ENCODE results near the gene MAP1B.
"Not testable (repeated sequence)": the region's sequence is repeated elsewhere in the genome, so short reads cannot be mapped to it uniquely, and the experiment has no call there.

The MAP1B gene

DNA sequence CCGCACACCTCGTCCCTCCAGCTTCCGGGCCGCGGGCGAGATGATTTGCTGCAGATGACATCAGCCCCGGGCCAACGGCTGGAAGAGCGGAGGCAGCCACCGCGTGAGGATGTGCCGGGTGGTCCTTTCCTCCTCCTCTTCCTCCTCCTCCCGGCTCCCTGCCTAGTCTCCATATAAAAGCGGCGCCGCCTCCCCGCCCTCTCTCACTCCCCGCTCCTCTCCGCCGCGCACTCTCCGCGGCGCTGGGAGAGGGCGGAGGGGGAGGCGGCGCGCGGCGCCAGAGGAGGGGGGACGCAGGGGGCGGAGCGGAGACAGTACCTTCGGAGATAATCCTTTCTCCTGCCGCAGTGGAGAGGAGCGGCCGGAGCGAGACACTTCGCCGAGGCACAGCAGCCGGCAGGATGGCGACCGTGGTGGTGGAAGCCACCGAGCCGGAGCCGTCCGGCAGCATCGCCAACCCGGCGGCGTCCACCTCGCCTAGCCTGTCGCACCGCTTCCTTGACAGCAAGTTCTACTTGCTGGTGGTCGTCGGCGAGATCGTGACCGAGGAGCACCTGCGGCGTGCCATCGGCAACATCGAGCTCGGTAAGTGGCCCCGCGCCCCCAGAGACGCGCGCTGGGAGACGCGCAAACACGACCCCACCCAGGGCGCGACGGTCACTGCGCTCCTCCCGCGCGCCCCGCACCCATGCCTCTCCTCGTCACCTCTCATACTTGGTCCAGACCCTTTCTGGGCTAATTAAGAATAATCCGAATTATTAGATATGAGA lies at the start of gene MAP1B:
Gene MAP1B, plus strand, starts transcription at position 345 of the 770 bp plus-strand sequence. Its CDS starts 57 bp downstream, at position 402.
- no peak for DNase-seq

GRCh38 chr5:72057816-72058215 lies 49.5 kb upstream of the MAP1B start:
- no peak for DNase-seq

- no peak for DNase-seq
These were observed 44.0 kb upstream of the MAP1B start for GRCh38 chr5:72063219-72063819.

- DNase-seq, result no peak
These were observed 42.3 kb upstream of the MAP1B start for GRCh38 chr5:72064801-72065570.

GRCh38 chr5:72065751-72066255 lies 41.5 kb upstream of the MAP1B start:
- DNase-seq, result no peak

GRCh38 chr5:72066705-72067107 lies 40.6 kb upstream of the MAP1B start:
- DNase-seq, result no peak

DNA sequence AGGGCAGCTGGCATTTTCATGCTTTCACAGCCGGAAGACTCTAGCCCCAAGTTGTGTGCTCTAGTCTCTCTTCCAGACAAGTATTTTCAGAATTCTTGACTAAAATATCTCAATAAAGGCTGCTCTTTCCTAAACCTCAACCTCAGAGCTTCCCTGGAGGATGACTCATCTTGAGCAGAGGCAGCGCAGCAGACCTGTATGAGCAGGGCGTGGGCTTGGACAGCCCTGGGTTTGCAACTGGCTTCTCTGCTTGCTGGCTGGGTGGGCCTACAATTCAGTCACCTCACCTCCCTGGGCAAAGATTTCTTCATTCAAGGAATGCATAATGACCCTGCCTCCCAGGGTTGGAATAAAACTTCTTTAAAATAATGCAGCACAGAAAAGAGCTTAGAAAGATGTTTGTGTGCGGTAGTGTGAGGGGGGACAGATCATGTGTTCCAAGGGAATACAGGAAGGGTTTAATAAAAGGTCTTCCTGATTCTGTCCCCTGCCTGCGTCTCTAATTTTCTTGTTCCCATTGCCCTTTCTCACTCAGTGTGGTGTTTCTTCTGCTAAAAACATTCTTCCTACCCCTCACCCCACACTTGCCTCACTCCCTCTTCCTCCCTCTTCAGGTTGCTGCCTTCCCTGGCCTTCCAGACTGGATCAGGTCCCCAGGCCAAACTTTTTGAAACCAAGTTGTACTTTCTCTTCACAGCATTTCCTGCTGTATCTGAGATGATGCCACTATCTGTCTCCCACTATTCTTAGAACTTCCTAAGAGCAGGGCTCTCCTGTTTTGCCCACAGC lies 39.4 kb upstream of the MAP1B start:
- no peak for DNase-seq

DNA sequence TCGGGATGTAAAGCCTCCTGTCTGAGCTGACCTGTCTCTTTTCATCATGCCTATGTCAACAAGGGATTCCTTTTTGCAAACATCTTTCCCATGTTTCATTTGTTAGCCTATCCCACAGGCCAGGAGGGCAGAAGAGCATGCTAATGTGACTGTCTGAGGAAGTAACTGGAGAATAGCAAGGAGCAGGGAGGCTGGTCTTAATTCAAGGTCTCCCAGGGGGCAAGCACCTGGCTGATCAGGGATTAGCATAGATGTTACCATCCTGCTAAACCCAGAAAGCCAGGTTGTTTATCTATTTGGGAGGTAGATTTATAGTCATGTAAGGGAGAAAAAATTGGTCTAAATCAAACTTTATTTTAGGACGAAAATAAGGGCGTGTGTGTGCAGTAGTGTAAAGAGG lies 36.7 kb upstream of the MAP1B start:
- DNase-seq, result no peak

DNA sequence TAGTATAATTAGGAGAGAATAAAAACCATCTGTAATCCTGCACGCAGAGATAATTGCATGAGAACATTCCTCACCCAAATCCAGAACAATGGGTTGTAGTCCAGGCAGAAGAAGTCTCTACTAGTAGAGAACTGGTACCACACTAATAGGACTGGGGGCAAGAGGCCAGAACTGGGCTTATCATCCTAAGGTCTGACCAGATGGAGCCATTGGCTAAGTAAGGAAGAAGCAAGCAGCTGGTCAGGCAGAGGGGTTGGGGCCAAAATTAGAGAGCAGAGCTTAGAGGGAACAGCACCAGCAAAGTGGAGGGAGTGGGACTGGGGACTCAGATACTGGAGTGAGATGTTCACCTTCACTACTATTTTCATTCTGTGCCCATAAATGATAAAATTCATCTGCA lies 35.4 kb upstream of the MAP1B start:
- DNase-seq, result no peak

DNA sequence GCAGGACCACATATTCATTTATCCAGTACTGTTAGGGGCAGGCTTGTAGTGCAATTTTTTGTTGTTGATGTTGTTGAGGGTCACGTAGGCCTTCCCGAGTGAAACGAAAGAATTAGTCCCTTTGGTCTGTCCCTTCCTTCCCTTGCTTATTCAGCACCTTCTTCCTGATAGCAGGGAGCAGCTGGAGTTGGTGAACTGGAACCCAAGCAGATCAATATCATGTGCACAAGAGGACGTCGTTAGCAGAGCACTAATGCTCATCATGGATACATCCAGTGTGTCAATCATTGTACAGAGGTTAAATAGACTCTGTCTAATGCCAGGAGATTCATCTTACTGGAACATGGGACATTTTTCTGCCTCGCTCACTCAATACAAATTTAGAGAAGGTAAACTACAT lies 33.0 kb upstream of the MAP1B start:
- no peak for DNase-seq

- no peak for DNase-seq
These were observed 31.8 kb upstream of the MAP1B start for GRCh38 chr5:72075461-72075860.

DNA sequence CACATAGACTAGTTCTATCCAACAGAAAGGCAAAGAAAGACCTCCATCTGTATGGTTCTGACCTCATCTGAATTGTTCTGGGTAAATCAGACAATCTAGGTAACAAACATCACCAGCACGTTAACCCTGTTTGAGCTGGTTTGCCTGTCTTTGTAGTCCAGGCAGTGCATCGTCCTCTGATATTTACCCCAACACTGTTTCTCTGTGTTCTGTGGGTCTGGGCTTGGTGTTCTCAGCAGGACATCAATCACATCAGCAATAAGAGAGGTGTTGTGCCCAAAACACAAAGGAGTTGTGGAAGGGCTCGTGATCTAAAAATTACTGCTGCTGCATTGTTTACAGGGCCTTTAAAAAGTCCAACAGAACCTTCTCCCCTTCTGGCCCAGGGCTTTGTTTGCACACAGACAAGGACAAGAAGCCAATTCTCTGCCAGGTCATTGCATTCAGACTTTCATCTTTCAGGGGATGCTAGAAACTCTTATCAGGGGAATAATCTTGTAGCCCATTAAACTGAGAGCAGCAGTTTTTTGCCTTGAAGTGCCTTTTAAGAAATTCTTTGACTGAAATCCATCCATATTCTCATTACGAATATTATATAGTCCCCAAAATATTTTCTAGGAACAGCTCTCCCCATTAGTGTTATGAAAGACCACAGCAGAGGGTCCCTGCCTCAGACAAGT lies 30.5 kb upstream of the MAP1B start:
- DNase-seq, result no peak

- DNase-seq, result no peak
These were observed 29.9 kb upstream of the MAP1B start for GRCh38 chr5:72077390-72077789.

DNA sequence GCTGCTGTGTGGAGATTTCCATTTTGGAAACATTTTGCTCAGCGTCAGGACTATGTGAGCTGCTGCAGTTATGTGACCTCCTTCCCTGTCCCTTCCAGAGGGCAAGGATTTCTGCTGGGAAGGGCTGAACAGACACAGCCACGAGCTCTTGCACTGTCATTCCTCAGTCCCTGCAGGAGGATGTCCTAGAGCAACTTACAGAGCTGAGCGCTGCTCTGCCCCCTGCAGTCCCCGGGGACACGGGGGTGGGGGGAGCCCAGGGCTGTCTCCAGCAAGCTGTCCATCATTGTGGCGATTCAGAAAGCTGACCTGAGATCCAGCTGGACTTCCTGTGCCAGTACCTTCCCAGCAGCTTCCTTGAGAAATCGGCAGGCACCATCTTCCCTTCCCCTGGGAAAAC lies 28.0 kb upstream of the MAP1B start:
- DNase-seq, result no peak

DNA sequence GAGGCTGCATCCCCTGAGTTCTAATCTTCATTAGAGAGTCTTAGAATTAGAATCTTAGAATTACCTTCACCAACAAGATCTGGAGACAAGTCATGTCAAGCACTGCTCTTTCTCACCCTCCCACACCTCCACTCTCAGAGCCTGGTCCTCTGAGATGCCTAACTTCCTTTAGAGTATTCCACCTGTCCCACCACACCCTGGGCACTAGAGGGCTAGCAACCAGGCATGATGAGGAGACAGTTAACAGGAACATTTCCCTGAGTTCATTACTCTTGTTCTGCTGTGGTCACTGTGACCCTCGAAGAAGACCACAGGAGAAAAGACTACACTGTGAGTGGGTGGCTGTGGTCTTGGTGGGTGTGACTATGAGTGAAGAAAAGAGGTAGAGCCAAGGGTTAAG lies 25.2 kb upstream of the MAP1B start:
- no peak for DNase-seq

- no peak for DNase-seq
These were observed 22.4 kb upstream of the MAP1B start for GRCh38 chr5:72084876-72085275.

- no peak for DNase-seq
These were observed 22.0 kb upstream of the MAP1B start for GRCh38 chr5:72085319-72085718.

GRCh38 chr5:72089713-72090112 lies 17.6 kb upstream of the MAP1B start:
- DNase-seq, result not testable (repeated sequence)

DNA sequence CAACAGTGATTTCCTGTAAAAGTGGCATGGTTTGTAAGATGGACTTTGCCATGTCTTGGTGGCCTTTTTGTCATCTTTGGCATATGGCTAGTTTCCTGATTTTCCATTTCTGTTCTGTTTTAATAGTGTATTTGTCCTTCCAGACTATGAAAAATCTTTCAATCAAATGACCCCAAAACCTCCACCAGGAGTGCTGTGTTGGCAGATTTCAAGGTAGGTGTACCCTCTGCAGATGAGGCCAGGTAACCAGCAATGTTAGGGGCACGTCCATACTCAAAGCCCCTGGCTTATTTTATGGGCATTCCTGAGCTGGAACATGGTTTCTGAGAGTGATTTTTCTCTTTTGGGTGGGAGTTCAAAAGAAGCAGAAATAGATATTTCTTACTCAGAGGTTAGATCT lies 15.2 kb upstream of the MAP1B start:
- DNase-seq, result no peak

GRCh38 chr5:72093217-72093616 lies 14.1 kb upstream of the MAP1B start:
- DNase-seq, result no peak

DNA sequence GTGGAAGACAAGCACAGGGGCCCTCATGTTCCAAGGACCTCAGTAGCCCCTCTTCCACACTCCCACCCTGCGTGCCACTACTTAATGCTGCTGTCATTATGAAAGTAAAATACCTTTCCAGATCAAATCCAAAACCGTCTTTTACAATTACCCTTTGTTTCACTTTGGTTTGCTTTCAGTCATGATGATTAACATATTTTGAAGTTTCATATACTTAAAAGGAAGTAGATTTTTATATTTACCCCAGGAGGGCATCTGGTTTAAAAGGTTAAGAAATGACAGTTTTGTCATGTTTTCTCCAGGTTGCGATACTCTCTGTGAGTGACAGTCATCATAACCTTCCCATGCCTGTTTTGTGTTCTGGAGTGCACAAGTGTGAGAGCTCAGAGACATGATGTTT lies 13.5 kb upstream of the MAP1B start:
- DNase-seq, result no peak

GRCh38 chr5:72096602-72097188 lies 10.6 kb upstream of the MAP1B start:
- DNase-seq, result no peak

Measured in SIG-M5 (cell line).